IPS DF 19.7 (cell line): ENCODE measurements around the gene STK11.

Source experiments
- DNase-seq: peaks from one replicate; pipeline ENCODE4 v3.0.0-alpha.2; 2013; ENCODE audit warnings: low read depth, low spot score

The STK11 gene

DNA sequence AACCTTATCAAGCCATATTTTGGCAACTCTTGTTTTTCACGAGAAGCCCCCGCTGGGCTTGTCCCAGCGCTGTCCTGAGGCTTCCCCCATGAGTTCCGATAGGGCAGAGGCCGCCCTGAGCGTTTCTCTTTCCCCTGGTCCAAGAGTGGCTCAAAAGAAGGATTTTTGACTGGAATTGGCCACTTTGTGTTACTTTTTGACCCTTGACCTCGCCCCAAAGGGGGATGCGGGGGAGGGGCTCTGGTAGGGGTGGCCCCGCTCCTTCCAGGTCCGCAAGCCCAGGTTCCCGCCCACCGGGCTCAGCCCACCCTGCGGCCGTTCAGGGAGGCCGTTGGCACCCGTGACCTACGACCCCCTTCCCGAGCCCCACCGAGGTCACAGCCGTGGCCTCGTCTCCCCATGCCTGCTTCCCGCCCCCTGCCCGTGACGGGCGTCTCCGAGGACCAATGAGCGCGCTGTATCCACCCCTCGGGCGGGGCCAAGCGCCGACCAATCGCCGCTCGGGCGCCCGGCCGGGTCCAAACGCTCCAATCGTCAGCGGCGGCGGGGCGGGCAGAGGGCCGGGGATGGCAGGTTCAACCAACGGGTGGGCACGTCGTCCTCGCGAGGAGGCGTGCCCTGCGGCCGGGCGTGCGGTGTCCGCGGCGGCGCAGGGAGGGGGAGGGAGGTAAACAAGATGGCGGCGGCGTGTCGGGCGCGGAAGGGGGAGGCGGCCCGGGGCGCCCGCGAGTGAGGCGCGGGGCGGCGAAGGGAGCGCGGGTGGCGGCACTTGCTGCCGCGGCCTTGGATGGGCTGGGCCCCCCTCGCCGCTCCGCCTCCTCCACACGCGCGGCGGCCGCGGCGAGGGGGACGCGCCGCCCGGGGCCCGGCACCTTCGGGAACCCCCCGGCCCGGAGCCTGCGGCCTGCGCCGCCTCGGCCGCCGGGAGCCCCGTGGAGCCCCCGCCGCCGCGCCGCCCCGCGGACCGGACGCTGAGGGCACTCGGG, at the start of gene STK11:
STK11 (plus strand) TSS at position 665 of the 986 bp plus-strand sequence. CDS start 1,136 bp downstream, outside the sequence.
- peak; percentile 69 for DNase-seq

DNA sequence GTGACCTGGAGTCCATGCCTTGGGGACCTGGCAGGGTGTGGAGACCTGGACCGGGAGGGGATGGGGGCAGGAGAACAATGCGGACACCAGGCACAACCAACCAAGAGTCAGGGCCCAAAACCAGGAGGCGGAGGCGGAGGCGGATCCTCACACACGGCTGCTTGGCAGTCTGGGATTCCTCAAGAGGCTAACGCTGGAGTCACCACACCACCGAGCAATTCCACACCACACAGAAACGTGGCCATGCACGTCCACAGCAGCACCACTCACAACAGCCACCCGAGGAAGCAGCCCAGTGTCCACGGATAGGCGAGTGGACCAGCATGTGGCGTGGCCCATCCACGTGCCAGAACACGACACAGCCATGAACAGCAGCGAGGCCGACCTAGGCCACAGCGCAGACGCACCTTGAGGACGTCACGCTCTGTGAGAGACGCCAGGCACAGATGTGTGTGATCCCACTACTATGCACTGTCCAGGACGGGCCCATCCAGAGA, 49.2 kb upstream of the STK11 start:
- DNase-seq: no peak

- DNase-seq: no peak
These were observed 48.6 kb upstream of the STK11 start for GRCh38 chr19:1156830-1157615.

DNA sequence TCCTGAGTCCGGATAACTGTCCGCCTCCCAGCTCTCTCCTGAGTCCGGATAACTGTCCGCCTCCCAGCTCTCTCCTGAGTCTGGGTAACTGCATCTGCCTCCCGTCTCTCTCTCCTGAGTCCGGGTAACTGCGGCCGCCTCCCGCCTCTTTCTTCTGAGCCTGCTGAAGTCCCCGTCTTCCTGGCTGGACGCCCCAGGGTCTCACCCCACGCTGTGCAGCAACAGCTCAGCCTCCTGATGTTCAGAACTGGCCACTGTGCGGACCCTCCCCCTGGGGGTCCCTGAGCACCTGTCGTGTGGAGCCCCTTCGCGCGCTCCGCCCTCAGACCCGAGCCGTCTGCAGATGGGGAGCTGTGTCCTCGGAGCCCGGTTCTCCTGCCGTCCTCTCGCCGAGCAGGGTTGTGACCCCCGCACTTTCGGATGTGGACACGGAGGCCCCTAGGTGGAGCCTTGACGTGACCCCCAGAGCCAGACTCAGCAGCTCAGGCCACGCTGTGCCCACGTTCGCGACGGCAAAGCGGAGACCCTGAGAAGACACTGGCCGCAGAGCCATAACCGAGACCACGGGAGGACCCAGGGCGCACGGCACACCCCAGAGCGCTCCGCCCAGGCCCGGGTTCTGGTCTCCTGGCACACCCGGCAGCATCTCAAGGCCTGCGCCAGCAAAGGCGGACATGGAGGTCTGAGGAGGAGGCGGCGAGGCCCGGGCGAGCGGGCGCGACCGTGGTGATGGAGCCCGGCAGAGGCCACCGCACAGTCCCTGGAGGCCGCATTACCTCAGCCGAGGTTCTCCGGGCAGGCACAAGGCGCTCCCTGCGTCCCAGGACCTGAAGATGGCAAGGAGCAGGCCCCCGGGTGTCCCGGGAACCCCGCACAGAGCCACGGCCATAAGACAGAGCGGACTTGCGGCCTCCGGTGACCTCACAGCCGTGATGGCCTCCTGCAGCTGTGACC, 47.4 kb upstream of the STK11 start:
- no peak for DNase-seq

- no peak for DNase-seq
These were observed 46.6 kb upstream of the STK11 start for GRCh38 chr19:1158885-1159448.

DNA sequence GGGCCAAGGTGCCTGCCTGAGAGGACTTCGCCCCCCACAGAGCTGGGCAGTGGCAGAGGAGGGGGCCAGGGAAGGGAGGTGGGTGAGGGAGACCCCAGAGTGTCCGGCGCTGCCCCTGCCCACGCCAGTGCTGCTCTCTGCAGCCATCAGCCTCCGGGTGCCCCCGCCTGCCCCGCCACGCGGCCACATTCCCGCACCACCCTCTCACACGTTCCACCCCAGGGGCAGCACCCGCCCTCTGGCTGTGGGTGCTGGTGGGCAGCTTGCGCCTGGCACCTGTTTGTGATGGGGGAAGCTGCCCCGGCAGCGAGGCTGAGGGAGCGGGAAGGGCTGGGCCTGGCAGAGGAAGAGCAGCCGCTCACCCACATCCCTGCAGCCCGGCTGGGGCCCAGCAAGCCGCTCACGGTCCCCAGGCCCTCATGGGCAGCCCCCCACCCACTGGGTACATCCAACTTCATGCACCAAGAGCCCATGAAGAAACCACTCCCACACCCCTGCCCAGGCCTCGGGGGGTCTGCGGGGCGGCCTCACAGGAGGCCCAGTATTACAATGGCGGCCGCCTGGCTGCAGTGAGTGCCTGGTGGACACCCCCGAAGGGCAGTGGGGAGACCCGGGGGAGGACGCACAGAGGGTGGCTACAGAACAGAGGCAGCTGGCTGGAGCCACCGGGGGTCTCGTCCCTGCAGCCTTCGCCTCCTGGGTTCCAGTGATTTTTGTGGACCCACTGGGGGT, 45.5 kb upstream of the STK11 start:
- DNase-seq: no peak

DNA sequence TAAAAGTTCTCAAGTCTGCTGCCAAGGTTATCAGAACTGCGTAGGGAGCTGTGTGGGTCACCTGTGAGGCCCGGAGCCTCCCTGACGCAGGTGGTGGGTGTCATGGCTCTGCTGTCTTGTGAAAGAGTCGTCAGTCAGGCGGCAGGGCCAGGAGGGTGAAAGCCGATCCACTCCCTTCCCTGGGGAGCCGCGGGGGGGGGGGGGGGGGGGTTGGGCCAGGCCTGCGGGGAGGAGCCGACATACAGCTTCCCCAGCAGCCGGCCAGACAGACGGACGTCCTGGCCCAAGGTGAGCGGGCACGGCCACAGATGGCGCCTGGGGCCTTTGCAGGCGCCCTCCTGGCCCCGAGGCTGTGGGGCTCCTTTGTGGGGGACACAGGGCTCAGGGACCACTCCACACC, 43.9 kb upstream of the STK11 start:
- no peak for DNase-seq

DNA sequence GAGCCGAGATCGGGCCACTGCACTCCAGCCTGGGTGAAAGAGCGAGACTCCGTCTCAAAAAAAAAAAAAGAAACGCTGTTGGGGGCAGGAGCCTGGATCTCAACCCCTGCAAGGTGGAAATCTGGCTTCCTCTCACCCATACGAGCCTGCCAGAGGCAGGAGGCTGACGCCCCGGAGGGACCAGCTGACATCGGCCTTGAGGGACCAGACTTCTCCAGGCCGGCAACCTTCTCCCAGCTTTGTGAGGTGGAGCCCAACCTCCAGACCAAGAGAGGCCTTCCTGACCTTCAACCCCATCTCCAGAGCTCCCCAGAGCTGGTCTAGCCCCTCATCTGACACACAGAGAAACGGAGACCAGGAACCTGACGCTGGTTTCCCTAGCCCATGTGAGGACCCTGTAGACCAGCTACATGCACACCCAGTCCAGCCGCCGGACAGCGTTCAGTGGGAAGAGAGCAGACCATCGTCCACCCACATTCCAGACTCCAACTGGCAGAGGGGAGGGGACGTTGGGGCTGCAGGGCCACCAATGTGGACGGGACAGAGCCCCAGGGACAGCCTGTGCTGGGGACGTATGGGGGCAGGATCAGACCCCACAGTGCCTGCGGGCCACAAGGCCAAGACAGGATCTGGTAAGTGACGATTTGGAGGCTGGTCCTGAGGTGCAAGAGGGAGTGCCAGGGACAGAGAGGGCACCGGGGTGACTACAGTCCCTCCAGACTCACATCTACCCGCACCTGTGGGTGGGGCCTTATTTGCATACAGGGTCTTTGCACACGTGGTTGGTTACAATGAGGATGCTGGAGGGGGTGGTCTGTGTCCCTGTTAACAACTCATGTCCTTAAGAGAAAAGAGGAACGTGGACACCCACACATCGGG, 42.9 kb upstream of the STK11 start:
- no peak for DNase-seq

GRCh38 chr19:1163283-1163933, 42.2 kb upstream of the STK11 start:
- DNase-seq: no peak

DNA sequence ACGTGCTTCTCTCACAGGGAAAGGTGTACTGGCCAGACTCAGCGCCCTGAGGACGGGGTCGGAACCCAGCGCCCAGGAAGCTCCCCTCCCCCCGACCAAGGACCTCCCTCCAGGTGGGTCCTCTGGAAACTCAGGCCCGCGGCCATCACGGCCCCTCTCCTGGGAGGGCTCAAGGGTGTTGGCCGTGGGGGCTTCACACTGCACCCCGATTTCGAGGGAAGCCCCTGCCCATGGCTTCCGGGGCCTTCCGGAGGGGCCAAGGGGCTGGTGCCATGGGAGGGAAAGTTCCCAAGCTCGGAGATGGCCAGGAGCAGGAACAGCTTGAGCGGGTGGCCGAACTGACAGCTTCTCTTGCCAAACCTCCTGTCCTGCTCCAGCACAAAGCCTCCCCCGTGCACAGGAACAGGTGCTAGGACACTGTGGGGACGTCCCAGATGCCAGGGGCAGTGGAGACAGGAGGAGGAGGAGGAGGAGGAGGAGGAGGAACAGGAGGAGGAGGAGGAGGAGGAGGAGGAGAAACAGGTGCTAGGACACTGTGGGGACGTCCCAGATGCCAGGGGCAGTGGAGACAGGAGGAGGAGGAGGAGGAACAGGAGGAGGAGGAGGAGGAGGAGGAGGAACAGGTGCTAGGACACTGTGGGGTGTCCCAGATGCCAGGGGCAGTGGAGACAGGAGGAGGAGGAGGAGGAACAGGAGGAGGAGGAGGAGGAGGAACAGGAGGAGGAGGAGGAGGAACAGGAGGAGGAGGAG, 41.5 kb upstream of the STK11 start:
- no peak for DNase-seq

DNA sequence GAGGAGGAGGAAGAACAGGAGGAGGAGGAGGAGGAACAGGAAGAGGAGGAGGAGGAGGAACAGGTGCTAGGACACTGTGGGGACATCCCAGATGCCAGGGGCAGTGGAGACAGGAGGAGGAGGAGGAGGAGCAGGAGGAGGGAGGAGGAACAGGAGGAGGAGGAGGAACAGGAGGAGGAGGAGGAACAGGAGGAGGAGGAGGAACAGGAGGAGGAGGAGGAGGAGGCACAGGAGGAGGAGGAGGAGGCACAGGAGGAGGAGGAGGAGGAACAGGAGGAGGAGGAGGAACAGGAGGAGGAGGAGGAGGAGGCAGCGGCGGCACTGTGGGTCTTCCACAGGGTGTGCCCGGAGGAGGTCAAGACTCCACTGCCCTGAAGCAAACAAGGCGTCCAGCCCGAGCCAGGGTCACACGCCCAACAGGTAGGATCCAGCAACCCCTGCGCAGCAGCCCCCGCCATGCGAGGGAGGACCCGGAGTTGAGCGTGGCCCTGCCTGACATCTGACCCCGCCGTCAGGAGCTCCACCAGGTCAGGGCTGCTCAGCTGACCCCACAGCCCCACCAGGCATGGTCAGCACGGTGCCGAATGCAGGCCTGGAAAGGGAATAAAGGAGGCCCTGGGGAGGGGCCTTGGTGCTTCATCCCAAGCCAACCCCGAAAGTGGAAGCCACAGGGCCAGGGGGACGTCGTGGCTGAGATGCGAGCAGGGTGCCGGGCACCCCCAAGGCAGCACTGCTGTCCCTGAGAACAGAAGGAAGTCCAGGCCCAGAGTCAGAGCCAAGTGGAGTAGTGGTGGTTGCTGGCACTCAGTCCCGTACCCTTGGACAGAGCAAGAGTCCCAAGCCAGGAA, 40.7 kb upstream of the STK11 start:
- DNase-seq: no peak

DNA sequence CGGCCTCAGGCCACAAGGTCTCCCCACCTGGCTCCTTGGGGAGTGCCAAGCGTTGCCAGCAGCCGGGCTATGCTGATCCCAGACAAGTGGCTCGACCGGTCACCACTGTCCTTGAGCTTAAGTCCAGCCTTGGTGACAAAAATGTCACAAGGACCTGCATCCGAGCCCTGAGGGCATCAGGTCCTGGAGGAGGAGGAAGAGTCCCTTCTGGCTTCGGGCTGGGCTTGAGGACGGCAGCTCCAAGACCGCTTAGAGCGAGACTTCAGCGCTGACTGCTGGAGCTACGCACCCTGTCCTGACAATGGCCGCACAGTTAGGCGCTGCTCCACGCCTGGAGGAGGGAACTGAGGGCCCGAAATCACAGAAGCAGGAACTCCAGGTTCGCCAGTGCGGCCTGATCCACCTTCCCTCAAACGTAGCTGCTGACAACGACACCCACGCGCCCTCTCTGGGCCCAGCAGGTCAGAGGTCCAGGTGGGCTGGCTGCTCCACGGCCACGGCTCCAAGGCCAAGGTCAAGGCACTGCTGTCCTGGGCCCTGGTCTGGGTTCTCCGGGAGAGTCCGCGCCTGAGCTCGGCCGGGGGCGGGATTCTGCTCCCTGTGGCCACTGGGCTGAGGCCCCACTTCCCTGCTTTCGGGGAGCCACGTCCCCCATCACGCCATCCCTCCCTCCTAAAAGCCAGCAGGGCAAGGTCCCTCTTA, 38.6 kb upstream of the STK11 start:
- DNase-seq: no peak

DNA sequence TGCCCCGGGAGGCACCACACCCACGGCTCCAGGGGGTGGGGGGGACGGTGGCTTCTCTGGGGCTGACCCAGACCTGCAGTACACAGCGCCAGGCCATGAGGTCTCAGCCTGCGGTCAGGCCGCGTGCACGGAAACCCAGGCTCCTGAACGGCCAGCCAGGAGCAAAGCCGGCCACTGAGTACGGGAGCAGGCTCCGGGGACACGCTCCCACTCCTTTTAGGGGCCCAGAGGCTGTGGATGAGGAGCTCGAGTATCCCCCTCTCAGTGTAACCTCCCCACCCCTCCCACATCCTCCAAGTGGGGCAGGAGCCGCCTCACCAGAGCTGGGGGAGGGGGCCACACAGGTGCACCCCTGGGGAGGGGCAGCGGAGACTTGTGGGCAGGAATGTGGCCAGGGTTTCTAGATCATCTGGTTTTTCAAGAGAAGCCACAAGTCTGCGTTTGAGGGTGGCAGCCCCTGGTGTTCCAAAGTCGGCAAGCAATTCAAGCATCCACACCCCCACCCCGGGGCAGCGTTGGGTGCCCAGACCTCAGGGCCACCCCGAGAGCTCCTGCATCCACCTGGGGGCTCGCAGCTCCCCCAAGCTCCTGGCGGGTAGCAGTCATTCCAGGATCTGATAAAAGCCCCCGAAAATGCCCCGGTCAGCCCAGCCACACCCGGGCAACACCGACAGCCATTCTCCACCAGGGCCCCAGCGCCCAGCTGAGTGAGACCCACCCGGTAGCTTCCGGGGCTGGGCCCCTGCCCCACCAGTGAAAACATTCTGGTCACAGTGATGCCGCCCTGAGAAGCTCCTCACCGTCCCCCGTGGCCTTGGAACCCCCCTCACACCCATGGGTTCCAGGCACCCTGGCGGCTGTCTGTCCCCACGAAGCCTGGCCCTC, 37.6 kb upstream of the STK11 start:
- DNase-seq: no peak

DNA sequence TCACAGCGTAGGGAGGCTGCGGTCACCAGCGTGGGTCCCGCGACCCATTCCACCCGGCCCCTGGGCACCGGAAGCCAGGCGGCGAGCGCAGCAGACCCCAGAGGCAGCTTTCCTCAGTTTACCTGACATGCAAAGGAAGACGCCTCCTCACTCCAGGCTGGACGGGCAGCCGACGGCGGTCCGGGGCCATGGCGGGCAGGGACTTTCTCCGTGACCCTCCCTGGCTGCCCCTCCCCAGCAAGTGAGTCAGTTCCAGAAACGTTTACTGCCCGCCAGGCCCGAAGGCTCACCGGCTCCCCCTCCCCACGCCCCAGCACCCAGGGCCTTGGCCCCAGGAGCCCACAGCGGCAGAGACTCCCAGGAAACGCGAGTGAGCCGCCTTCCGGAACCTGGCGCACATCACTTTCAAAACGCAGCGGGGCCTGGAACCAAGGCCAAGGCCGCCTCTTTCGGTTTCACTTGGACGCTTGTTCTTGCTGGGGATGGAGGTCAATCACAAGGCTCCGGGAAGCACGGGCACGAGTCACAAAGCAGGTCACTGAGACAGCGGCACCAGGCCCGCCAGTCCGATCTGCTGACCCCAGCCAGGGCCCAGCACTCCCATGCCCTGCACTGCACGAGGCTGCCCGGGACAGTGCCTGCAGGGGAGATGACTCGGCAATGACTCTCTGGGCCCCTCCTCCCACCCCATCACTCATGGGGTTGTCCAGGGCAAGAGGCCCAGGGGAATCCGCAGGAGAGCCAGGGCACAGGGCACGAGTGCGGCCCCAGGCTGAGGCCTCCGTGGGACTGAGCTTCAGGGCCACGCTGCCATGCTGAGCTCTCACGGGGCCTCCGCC, 36.8 kb upstream of the STK11 start:
- DNase-seq: no peak

- no peak for DNase-seq
These were observed 36.2 kb upstream of the STK11 start for GRCh38 chr19:1169411-1169791.
